ENCODE data around the gene NAIF1.
"Not testable (repeated sequence)": the region's sequence is repeated elsewhere in the genome, so short reads cannot be mapped to it uniquely, and the experiment has no call there.

NAIF1 gene

GRCh38 chr9:128113526-128114325 lies 46.6 kb upstream of the NAIF1 start:
- ChIA-PET CTCF (interaction anchor here (2.2 to 7.3 kb wide), 4 partner anchors 9 to 29 kb away, joined by 5 to 110 read pairs (median 79); partner anchors contain the start of gene PTGES2), POLR2A (interaction anchor here (0.5 to 0.6 kb wide), 2 partner anchors 10 to 127 kb away, joined by 3 to 4 read pairs; no protein-coding TSS in a partner anchor)
- no peak for DNase-seq (ENCODE audit: extremely low spot score)
- TF ChIP-seq CTCF (IDR thresholded peaks at IDR 0.05; ENCODE audit: control extremely low read depth, extremely low read depth, low read depth, missing control alignments): no peak

- CTCF ChIA-PET: interaction anchor here (7.3 kb wide), 1 partner anchor 16 kb away, joined by 105 read pairs; no protein-coding TSS in a partner anchor
These were observed 44.6 kb upstream of the NAIF1 start for GRCh38 chr9:128111726-128112125.

GRCh38 chr9:128109050-128109709 lies 42.1 kb upstream of the NAIF1 start:
- ChIA-PET CTCF (interaction anchor here (1.5 to 4.0 kb wide), 3 partner anchors 9 to 16 kb away, joined by 3 to 26 read pairs (median 21); no protein-coding TSS in a partner anchor), POLR2A (interaction anchor here (0.6 kb wide), 1 partner anchor 237 kb away, joined by 3 read pairs; no protein-coding TSS in a partner anchor)
- no peak for DNase-seq (ENCODE audit: extremely low spot score)
- TF ChIP-seq CTCF (IDR thresholded peaks at IDR 0.05; ENCODE audit: control extremely low read depth, extremely low read depth, low read depth, missing control alignments): no peak

More at GRCh38 chr9:128111726-128112125, 44.6 kb upstream of the NAIF1 start:
- DNase-seq (ENCODE audit: extremely low spot score); POLR2A ChIA-PET: not testable (repeated sequence)

GRCh38 chr9:128108269-128109049 lies 41.3 kb upstream of the NAIF1 start:
- no peak for TF ChIP-seq CTCF (IDR thresholded peaks at IDR 0.05; ENCODE audit: control extremely low read depth, extremely low read depth, low read depth, missing control alignments)
- no peak for DNase-seq (ENCODE audit: extremely low spot score)
- CTCF ChIA-PET: interaction anchor here (1.5 to 4.0 kb wide), 3 partner anchors 9 to 17 kb away, joined by 3 to 26 read pairs (median 21); no protein-coding TSS in a partner anchor
- POLR2A ChIA-PET: interaction anchor here (0.6 kb wide), 1 partner anchor 238 kb away, joined by 3 read pairs; no protein-coding TSS in a partner anchor

GRCh38 chr9:128107468-128108268 lies 40.5 kb upstream of the NAIF1 start:
- ChIA-PET CTCF (interaction anchor here (1.5 to 4.0 kb wide), 3 partner anchors 10 to 18 kb away, joined by 3 to 26 read pairs (median 21); no protein-coding TSS in a partner anchor), POLR2A (interaction anchor here (0.9 kb wide), 1 partner anchor 11 kb away, joined by 3 read pairs; no protein-coding TSS in a partner anchor)
- TF ChIP-seq CTCF (IDR thresholded peaks at IDR 0.05; ENCODE audit: control extremely low read depth, extremely low read depth, low read depth, missing control alignments): no peak
- no peak for DNase-seq (ENCODE audit: extremely low spot score)

- POLR2A ChIA-PET: interaction anchor here (0.9 kb wide), 1 partner anchor 11 kb away, joined by 3 read pairs; no protein-coding TSS in a partner anchor
- CTCF ChIA-PET: interaction anchor here (2.9 to 5.5 kb wide), 3 partner anchors 9 to 18 kb away, joined by 21 to 53 read pairs (median 26); no protein-coding TSS in a partner anchor
- DNase-seq (ENCODE audit: extremely low spot score): no peak
- TF ChIP-seq CTCF (IDR thresholded peaks at IDR 0.05; ENCODE audit: control extremely low read depth, extremely low read depth, low read depth, missing control alignments): no peak
These were observed 39.9 kb upstream of the NAIF1 start for GRCh38 chr9:128106940-128107467.
